GM18505 (cell line): ENCODE results near the gene EIF2B1.

Experiments used
- ATAC-seq: cut with Tn5 transposase; IDR thresholded peaks from one replicate; pipeline ENCODE4 v1.9.1; 2021; ENCODE audit not compliant: unreplicated experiment
- POLR2A ChIP-seq: IDR thresholded peaks from 4 replicates; pipeline ENCODE4 v1.6.1; 2011; ENCODE audit warnings: borderline replicate concordance; ENCODE audit not compliant: insufficient read depth, insufficient read length; ENCODE audit errors: extremely low read depth

Gene EIF2B1

DNA sequence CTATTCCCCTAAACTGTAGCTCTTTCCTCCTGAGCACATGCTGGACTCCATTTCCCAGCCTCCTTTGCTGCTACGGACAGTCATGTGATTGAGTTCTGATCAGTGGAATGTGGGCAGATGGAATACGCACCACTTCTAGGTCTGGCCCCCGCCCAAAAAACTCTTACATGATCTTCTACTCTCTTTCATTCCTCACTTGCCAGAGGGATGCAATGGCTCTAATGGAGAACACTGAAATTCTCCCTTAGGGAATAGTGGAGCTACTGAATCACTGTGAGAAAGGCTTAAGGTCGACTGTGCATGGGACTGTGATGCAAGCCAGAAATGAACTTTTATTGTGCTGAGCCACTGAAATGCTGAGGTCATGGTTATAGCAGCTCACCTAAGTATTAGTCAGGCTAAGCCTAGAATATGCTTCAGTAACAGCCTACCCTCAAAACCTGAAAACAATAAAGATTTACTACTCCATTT lies 62.1 kb downstream of the EIF2B1 start:
- ATAC-seq: no peak

More for the DNA sequence above, 62.1 kb downstream of the EIF2B1 start:
- no peak for TF ChIP-seq POLR2A
